ENCODE data around the gene SCGB1D1.

DNA sequence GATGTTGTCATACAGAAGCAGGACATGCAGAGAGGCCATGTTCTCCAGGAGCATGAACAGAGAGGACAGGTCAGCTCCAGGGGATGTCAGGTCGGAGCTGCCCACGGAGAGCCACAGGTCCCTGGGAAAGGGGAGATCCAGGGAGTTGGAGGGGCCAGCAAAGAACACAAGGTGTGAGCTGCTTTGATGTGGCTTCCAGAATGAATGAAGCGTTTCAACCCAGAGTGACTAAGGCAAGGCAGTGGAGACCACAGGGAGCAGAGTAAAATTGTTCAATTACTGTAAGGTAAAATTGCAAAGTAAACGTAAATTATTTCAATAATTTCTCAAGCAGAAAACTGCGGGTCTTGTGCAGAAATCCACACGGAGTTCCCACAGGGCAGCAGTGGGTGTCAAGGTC is 12.9 kb downstream of the SCGB1D1 start:
- TF ChIP-seq EZH2 (IDR thresholded peaks at IDR 0.05; ENCODE audit: low read depth, unreplicated experiment) (no peak), ETS1 (IDR thresholded peaks at IDR 0.05) (no peak), STAT1 (IDR thresholded peaks at IDR 0.05; ENCODE audit: unreplicated experiment) (no peak), POLR2AphosphoS5 (IDR thresholded peaks at IDR 0.05; ENCODE audit: low read depth) (no peak), JUNB (IDR thresholded peaks at IDR 0.05; ENCODE audit: unreplicated experiment) (no peak)
- TF ChIP-seq, protein P1, sequence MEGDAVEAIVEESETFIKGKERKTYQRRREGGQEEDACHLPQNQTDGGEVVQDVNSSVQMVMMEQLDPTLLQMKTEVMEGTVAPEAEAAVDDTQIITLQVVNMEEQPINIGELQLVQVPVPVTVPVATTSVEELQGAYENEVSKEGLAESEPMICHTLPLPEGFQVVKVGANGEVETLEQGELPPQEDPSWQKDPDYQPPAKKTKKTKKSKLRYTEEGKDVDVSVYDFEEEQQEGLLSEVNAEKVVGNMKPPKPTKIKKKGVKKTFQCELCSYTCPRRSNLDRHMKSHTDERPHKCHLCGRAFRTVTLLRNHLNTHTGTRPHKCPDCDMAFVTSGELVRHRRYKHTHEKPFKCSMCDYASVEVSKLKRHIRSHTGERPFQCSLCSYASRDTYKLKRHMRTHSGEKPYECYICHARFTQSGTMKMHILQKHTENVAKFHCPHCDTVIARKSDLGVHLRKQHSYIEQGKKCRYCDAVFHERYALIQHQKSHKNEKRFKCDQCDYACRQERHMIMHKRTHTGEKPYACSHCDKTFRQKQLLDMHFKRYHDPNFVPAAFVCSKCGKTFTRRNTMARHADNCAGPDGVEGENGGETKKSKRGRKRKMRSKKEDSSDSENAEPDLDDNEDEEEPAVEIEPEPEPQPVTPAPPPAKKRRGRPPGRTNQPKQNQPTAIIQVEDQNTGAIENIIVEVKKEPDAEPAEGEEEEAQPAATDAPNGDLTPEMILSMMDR (conservative IDR thresholded peaks at IDR 0.05; ENCODE audit: low read depth in 2 of 2): no peak

Data from GM23338 (cell line).